Left lung (tissue), 10 donors: Measurements from ENCODE around the gene MFNG. TPM values are rescaled to one million over a fixed set of nuclear protein-coding genes. Genes with fewer than 3 reads are reported as not detected.
"Not testable (repeated sequence)": the region's sequence is repeated elsewhere in the genome, so short reads cannot be mapped to it uniquely, and the experiment has no call there.

Source experiments
- ATAC-seq: fragments of 200-7000 bp; cut with Tn5 transposase; one replicate; pipeline ENCODE4 v1.9.1; 2020; ENCODE audit warnings: moderate library complexity
- DNase-seq, 4 donors: peaks; one replicate each; pipeline ENCODE4 v3.0.0-alpha.2; 2013 to 2020
- H3K27ac ChIP-seq, 2 donors: fragments of 200-600 bp; sonication (generic) in 1 of 2; one replicate each; pipeline versions ENCODE4 v1.5.0 to v1.8.0; 2020 to 2021
- H3K27me3 ChIP-seq, 2 donors: fragments of 200-600 bp; sonication (generic) in 1 of 2; one replicate each; pipeline versions ENCODE4 v1.5.0 to v1.8.0; 2020 to 2021
- H3K36me3 ChIP-seq, 2 donors: fragments of 200-600 bp; sonication (generic) in 1 of 2; one replicate each; pipeline versions ENCODE4 v1.5.0 to v1.8.0; 2020 to 2021
- H3K4me1 ChIP-seq, 2 donors: fragments of 200-600 bp; one replicate each; pipeline ENCODE4 v1.8.0; 2021
- H3K4me3 ChIP-seq, 2 donors: fragments of 200-600 bp; sonication (generic) in 1 of 2; one replicate each; pipeline versions ENCODE4 v1.5.0 to v1.8.0; 2020 to 2021; ENCODE audit warnings: mild to moderate bottlenecking in 1 of 2
- H3K9me3 ChIP-seq, 2 donors: fragments of 200-600 bp; sonication (generic) in 1 of 2; one replicate each; pipeline versions ENCODE4 v1.5.0 to v1.8.0; 2020 to 2021
- intact Hi-C, 2 donors: fragments of 100-400 bp; cut with DNase I; formaldehyde crosslinking; loops; one replicate each; pipeline versions ENCODE4 v1.11.2 to v1.14.2; 2022
- polyA plus RNA-seq, 6 donors: library from polyadenylated mRNA; unstranded; fragments of 120-200 nt; gene quantifications; one replicate each; pipeline ENCODE4 v1.2.1, GENCODE V29; 2013; ENCODE audit not compliant: insufficient read length in 6 of 6
- total RNA-seq, 2 donors: library from RNA; stranded (reverse); fragmentation: NEBNext Ultra II Directional; extraction: Animal tissue kit (Norgen Biotek cat#: 25700); gene quantifications; one replicate each; pipeline ENCODE4 v1.2.1, GENCODE V29; 2021
- TF ChIP-seq, protein P1 (sequence below), 2 donors: fragments of 200-600 bp; sonication (generic) in 1 of 2; IDR thresholded peaks; one replicate each; pipeline versions ENCODE4 v1.5.0 to v1.8.0; 2021; ENCODE audit warnings: antibody characterized with exemption in 2 of 2
- donor health status: DM: no; HTN: yes; CAD: no.
- donor health status: DM: no; HTN: no; CAD: no.

Gene MFNG
- total and polyA plus RNA-seq, 8 donors = 17.7 to 46.4 (median 22.3) TPM

DNA sequence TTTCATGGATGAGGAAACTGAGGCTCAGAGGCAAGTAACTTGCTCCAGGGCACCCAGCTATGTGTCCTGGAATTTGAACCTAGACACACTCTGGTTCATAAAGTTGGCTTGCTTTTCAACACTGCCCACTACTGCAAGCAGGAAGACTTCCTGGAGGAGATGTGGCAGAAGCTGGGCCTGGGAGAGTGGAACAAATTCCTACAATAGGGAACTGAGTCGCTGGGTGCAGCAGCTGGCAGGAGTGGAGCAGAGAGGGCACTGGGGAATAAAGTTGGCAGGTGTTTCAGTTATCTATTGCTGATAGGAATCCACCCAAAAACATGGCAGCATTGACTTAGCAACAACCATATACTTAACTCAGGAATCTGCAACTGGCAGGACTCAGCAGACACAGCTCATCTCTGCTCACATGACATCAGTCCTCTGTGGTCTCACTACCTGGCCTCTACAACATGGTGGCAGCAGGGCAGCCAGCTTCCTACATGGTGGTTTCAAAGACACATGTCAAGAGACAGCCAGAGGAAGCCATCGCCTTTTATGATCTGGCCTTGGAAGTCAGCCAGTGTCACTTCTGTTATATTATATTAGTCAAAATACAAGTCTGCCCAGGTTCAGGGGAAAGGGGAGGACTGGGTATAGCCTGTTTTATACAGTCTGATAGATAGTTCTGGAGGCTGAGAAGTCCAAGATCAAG, 43.6 kb upstream of the MFNG start:
- Histone ChIP-seq H3K27ac (no peak overlapping the region), H3K9me3 (no peaks in the 10 kb centered on the region), H3K27me3 (no peaks in the 10 kb centered on the region), H3K36me3 (no peaks in the 10 kb centered on the region), H3K4me3 (no peak overlapping the region), H3K4me1 (peaks cover 11 to 19% of the 10 kb centered on the region in 2 donors)
- intact Hi-C loops = no loop called here
- ATAC-seq (no peak), DNase-seq (no peak)
- TF ChIP-seq, protein P1, sequence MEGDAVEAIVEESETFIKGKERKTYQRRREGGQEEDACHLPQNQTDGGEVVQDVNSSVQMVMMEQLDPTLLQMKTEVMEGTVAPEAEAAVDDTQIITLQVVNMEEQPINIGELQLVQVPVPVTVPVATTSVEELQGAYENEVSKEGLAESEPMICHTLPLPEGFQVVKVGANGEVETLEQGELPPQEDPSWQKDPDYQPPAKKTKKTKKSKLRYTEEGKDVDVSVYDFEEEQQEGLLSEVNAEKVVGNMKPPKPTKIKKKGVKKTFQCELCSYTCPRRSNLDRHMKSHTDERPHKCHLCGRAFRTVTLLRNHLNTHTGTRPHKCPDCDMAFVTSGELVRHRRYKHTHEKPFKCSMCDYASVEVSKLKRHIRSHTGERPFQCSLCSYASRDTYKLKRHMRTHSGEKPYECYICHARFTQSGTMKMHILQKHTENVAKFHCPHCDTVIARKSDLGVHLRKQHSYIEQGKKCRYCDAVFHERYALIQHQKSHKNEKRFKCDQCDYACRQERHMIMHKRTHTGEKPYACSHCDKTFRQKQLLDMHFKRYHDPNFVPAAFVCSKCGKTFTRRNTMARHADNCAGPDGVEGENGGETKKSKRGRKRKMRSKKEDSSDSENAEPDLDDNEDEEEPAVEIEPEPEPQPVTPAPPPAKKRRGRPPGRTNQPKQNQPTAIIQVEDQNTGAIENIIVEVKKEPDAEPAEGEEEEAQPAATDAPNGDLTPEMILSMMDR (IDR thresholded peaks at IDR 0.05) = no peak

DNA sequence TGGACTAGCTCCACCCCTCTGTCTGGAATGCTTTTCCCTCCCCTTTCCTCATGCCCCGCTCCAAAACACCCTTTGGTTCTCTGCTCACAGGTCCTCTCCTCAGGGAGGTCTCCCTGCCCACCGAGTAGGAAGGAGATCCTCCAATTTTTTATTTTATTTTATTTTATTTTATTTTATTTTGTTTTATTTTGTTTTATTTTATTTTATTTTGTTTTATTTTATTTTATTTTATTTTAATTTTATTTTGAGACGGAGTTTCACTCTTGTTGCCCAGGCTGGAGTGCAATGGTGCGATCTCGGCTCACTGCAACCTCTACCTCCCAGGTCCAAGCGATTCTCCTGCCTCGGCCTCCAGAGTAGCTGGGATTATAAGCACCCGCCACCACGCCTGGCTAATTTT, 41.8 kb upstream of the MFNG start:
- H3K36me3 ChIP-seq, ATAC-seq, H3K27ac ChIP-seq, H3K4me1 ChIP-seq, DNase-seq, H3K9me3 ChIP-seq, H3K4me3 ChIP-seq, H3K27me3 ChIP-seq, intact Hi-C loops: not testable (repeated sequence)

- peak in 1 of 4 donors; percentile 20 for DNase-seq
- H3K9me3 ChIP-seq, H3K4me1 ChIP-seq, H3K27ac ChIP-seq, H3K36me3 ChIP-seq, ATAC-seq, intact Hi-C loops, H3K27me3 ChIP-seq, H3K4me3 ChIP-seq: not testable (repeated sequence)
These were observed 41.0 kb upstream of the MFNG start for GRCh38 chr22:37527081-37527752.

DNA sequence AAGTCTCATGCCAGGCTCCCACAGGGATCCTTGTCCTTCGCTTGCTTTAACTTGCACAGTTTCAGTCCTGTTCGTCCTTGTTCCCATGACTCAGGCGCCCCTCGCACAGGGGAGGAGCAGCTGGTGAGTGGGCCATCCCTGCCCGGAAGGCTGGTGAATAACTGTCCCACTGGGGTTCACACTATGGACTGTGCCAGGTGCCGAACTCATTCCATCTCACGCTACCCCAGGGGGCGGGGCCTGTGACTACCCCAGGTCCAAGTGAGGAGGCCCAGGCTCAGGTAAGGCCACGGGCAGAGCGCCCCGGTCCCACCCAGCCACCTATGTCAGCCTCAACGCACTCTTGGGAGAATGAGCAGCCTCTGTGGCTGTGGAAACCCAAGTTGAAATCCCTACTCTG, 40.2 kb upstream of the MFNG start:
- intact Hi-C loops = no loop called here
- ATAC-seq = no peak
- Histone ChIP-seq H3K36me3 (no peaks in the 10 kb centered on the region), H3K9me3 (no peaks in the 10 kb centered on the region), H3K27me3 (peaks cover 0 to 3% of the 10 kb centered on the region in 2 donors), H3K27ac (no peak overlapping the region), H3K4me1 (peaks cover 4 to 6% of the 10 kb centered on the region in 2 donors), H3K4me3 (no peak overlapping the region)
- DNase-seq = peak in 1 of 4 donors; percentile 60
- TF ChIP-seq, protein P1 (IDR thresholded peaks at IDR 0.05) = no peak

DNA sequence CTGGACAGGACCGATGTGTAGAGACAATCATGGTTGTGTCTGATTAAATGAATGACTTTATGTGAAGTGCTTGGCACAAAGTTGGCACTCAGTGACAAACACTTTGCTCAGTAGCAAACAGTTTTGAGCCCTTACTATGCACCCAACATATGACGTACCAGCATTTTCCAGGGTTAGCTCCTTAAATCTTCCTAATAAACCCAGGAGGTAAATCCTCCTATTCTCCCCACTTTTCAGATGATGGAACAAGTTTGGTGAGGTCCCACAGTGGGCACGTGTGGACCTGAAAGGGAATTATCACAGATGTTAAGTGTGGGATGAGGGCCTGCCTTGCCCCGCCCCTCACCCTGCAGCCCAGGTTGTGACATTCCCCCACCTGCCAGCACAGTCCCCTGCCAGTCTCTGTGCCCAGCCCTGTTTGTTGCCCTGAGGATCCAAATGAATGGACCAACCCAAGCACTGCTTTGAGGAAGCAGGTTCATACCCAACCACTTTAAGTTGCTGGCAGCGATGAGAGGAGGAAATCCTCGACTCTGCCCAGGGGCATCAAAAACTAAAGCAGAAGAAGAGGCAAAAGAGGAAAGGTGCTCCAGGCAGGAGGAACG, 39.7 kb upstream of the MFNG start:
- Histone ChIP-seq H3K27ac (no peak overlapping the region), H3K36me3 (no peaks in the 10 kb centered on the region), H3K4me3 (no peak overlapping the region), H3K4me1 (peaks cover 4 to 6% of the 10 kb centered on the region in 2 donors), H3K9me3 (no peaks in the 10 kb centered on the region), H3K27me3 (peaks cover 0 to 9% of the 10 kb centered on the region in 2 donors)
- ATAC-seq (no peak), DNase-seq (peak in 1 of 4 donors; percentile 30)
- TF ChIP-seq, protein P1 (IDR thresholded peaks at IDR 0.05) = no peak
- intact Hi-C loops = no loop called here

DNA sequence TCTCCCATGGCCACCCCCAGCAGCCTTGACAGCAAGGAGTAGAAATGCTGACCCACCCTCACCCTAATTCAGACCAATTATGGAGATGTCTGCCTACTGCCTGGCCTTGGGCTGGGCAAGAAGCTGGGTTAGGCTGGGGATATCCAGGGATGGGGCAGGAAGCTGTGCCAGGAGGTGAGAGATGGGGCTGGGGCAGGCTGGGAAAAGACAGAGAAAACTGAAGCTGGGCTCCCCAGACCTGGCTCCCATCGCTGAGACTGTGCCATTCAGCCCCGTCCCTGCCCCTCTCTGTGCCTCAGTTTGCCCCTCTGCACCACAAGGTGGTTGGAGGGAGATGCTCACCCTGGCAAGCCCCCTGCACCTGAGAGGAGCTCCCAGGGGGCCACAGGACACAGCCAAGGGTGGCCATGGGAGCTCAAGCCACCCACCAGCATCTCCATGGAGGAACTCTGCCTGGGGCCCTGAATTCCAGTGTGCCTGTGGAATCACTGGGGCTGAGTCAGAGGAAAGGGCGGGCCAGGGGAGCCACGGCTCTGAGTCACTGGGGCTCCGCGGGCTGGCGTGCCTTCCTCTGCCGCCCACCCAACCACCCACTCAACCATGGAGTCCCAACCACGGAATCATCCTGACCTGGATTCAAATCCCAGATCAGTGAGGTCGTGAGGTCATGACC, 39.0 kb upstream of the MFNG start:
- Histone ChIP-seq H3K27ac (peak overlapping the region in 1 of 2 donors; percentile 14), H3K9me3 (no peaks in the 10 kb centered on the region), H3K4me3 (no peak overlapping the region), H3K27me3 (peaks cover 0 to 15% of the 10 kb centered on the region in 2 donors), H3K4me1 (peaks cover 4 to 8% of the 10 kb centered on the region in 2 donors), H3K36me3 (no peaks in the 10 kb centered on the region)
- peak; percentile 77 for ATAC-seq
- TF ChIP-seq, protein P1 (IDR thresholded peaks at IDR 0.05) = no peak
- peak in 2 of 4 donors; percentile 61 to 65 for DNase-seq
- intact Hi-C loops = no loop called here
